BLaER1 treated with 17β-estradiol and CSF1 and Interleukin-3, amounts not matched to agents 10 nM and 100 nM (cell line): ENCODE results near the gene PLEKHG5.
A peak's percentile ranks its signal among the peaks of the same experiment; 100 is the strongest.

Experiments
- H3K27ac ChIP-seq, 11 experiments: shearing (Covaris generic); formaldehyde crosslinking; 2 replicates each; pipeline ENCODE4 v1.8.1; 2022
- H3K27me3 ChIP-seq, 11 experiments: shearing (Covaris generic); formaldehyde crosslinking; 2 replicates each; pipeline ENCODE4 v1.8.1; 2022
- H3K36me3 ChIP-seq, 11 experiments: shearing (Covaris generic); formaldehyde crosslinking; 2 replicates each; pipeline ENCODE4 v1.8.1; 2022
- H3K4me1 ChIP-seq, 10 experiments: shearing (Covaris generic); formaldehyde crosslinking; 2 replicates each; pipeline ENCODE4 v1.8.1; 2022
- H3K4me2 ChIP-seq, 11 experiments: shearing (Covaris generic); formaldehyde crosslinking; 2 replicates each; pipeline ENCODE4 v1.8.1; 2022
- H3K4me3 ChIP-seq, 10 experiments: shearing (Covaris generic); formaldehyde crosslinking; 2 replicates each; pipeline ENCODE4 v1.8.1; 2022
- H3K9ac ChIP-seq, 11 experiments: shearing (Covaris generic); formaldehyde crosslinking; 2 replicates each; pipeline ENCODE4 v1.8.1; 2022
- H3K9me3 ChIP-seq, 11 experiments: shearing (Covaris generic); formaldehyde crosslinking; replicated peaks in 1 of 11; 2 replicates each; pipeline ENCODE4 v1.8.1; 2022
- H4K20me1 ChIP-seq, 11 experiments: shearing (Covaris generic); formaldehyde crosslinking; 2 replicates each; pipeline ENCODE4 v1.8.1; 2022
- Cebpa-rat ChIP-seq, 11 experiments: shearing (Covaris generic); IDR thresholded peaks; 2 replicates each; pipeline ENCODE4 v1.8.1; 2022

The PLEKHG5 gene

GRCh38 chr1:6467744-6468688, 23.5 kb downstream of the PLEKHG5 start:
- peaks cover 28 to 57% (median 43%) of the 10 kb centered on the region in 11 experiments for H3K27me3 ChIP-seq
- H3K4me2 ChIP-seq = no peak overlapping the region
- H3K36me3 ChIP-seq = no peaks in the 10 kb centered on the region
- peaks cover 10 to 24% (median 18%) of the 10 kb centered on the region in 10 experiments; a peak in 19 of 20 replicates for H3K4me1 ChIP-seq
- H3K9ac ChIP-seq = no peak overlapping the region
- peaks cover 0 to 29% (median 0%) of the 10 kb centered on the region in 11 experiments; a peak in 2 of 22 replicates for H4K20me1 ChIP-seq
- no peak overlapping the region for H3K27ac ChIP-seq
- H3K4me3 ChIP-seq = no peak overlapping the region
- H3K9me3 ChIP-seq = no peaks in the 10 kb centered on the region
- TF ChIP-seq Cebpa-rat (IDR thresholded peaks at IDR 0.05) = no peak

- peaks cover 0 to 7% (median 0%) of the 10 kb centered on the region in 11 experiments; a peak in 4 of 22 replicates for H3K36me3 ChIP-seq
- no peak for TF ChIP-seq Cebpa-rat (IDR thresholded peaks at IDR 0.05)
- no peak overlapping the region for H3K4me3 ChIP-seq
- H3K9ac ChIP-seq = no peak overlapping the region
- no peak overlapping the region for H3K4me2 ChIP-seq
- H3K27ac ChIP-seq = no peak overlapping the region
- H3K4me1 ChIP-seq = peaks cover 10 to 28% (median 20%) of the 10 kb centered on the region in 10 experiments; a peak in 19 of 20 replicates
- no peaks in the 10 kb centered on the region for H3K9me3 ChIP-seq
- peaks cover 28 to 62% (median 43%) of the 10 kb centered on the region in 11 experiments for H3K27me3 ChIP-seq
- peaks cover 0 to 29% (median 0%) of the 10 kb centered on the region in 11 experiments; a peak in 2 of 22 replicates for H4K20me1 ChIP-seq
Observed at GRCh38 chr1:6467224-6467623, 24.2 kb downstream of the PLEKHG5 start.

- Histone ChIP-seq H3K27me3 (peaks cover 28 to 62% (median 43%) of the 10 kb centered on the region in 11 experiments), H3K4me3 (no peak overlapping the region), H3K36me3 (peaks cover 0 to 12% (median 0%) of the 10 kb centered on the region in 11 experiments; a peak in 4 of 22 replicates), H3K27ac (no peak overlapping the region), H3K4me2 (no peak overlapping the region), H3K9me3 (no peaks in the 10 kb centered on the region), H3K4me1 (peaks cover 10 to 33% (median 20%) of the 10 kb centered on the region in 10 experiments; a peak in 19 of 20 replicates), H3K9ac (no peak overlapping the region), H4K20me1 (peaks cover 0 to 29% (median 0%) of the 10 kb centered on the region in 11 experiments; a peak in 2 of 22 replicates)
- TF ChIP-seq Cebpa-rat (IDR thresholded peaks at IDR 0.05) = no peak
Observed at GRCh38 chr1:6466751-6467150, 24.7 kb downstream of the PLEKHG5 start.

GRCh38 chr1:6466023-6466422, 25.4 kb downstream of the PLEKHG5 start, which contains the start of gene TNFRSF25:
Gene TNFRSF25 (minus strand): TSS chr1:6466173. CDS start chr1:6466107, 66 bp downstream.
- H4K20me1 ChIP-seq = peaks cover 0 to 29% (median 0%) of the 10 kb centered on the region in 11 experiments; a peak in 2 of 22 replicates
- peaks cover 14 to 40% (median 26%) of the 10 kb centered on the region in 10 experiments for H3K4me1 ChIP-seq
- peak within 1 kb of the TSS; percentile 64 to 93 (median 81) for H3K4me2 ChIP-seq
- no peak for TF ChIP-seq Cebpa-rat (IDR thresholded peaks at IDR 0.05)
- H3K27ac ChIP-seq = peak within 1 kb of the TSS in 8 of 11 experiments; percentile 28 to 63 (median 41); a peak in 14 of 22 replicates
- peaks cover 0 to 18% (median 0%) of the 10 kb centered on the region in 11 experiments; a peak in 5 of 22 replicates for H3K36me3 ChIP-seq
- H3K9ac ChIP-seq = peak within 1 kb of the TSS; percentile 37 to 80 (median 68); a peak in 20 of 22 replicates
- peak within 1 kb of the TSS; percentile 48 to 70 (median 58) for H3K4me3 ChIP-seq
- H3K9me3 ChIP-seq = no peaks in the 10 kb centered on the region
- H3K27me3 ChIP-seq = peaks cover 28 to 64% (median 43%) of the 10 kb centered on the region in 11 experiments

- peaks cover 28 to 69% (median 46%) of the 10 kb centered on the region in 11 experiments for H3K27me3 ChIP-seq
- no peaks in the 10 kb centered on the region for H3K9me3 ChIP-seq
- H3K27ac ChIP-seq = peak overlapping the region in 8 of 11 experiments; percentile 28 to 63 (median 41); a peak in 14 of 22 replicates
- peaks cover 0 to 18% (median 0%) of the 10 kb centered on the region in 11 experiments; a peak in 5 of 22 replicates for H3K36me3 ChIP-seq
- peaks cover 0 to 26% (median 0%) of the 10 kb centered on the region in 11 experiments; a peak in 2 of 22 replicates for H4K20me1 ChIP-seq
- peaks cover 19 to 45% (median 31%) of the 10 kb centered on the region in 10 experiments for H3K4me1 ChIP-seq
- peak overlapping the region; percentile 64 to 93 (median 81) for H3K4me2 ChIP-seq
- H3K9ac ChIP-seq = peak overlapping the region; percentile 37 to 80 (median 68); a peak in 20 of 22 replicates
- no peak for TF ChIP-seq Cebpa-rat (IDR thresholded peaks at IDR 0.05)
- peak overlapping the region; percentile 48 to 70 (median 58) for H3K4me3 ChIP-seq
Observed at GRCh38 chr1:6465461-6466005, 25.9 kb downstream of the PLEKHG5 start.

GRCh38 chr1:6464915-6465314, 26.6 kb downstream of the PLEKHG5 start:
- Histone ChIP-seq H3K27ac (no peak overlapping the region), H4K20me1 (peaks cover 0 to 25% (median 0%) of the 10 kb centered on the region in 11 experiments; a peak in 2 of 22 replicates), H3K4me3 (peak overlapping the region in 2 of 10 experiments; percentile 60 to 63; a peak in 6 of 20 replicates), H3K9ac (peak overlapping the region in 3 of 11 experiments; percentile 64 to 72 (median 69); a peak in 1 of 22 replicates), H3K4me2 (peak overlapping the region in 8 of 11 experiments; percentile 76 to 93 (median 82); a peak in 14 of 22 replicates), H3K4me1 (peaks cover 25 to 51% (median 37%) of the 10 kb centered on the region in 10 experiments), H3K9me3 (no peaks in the 10 kb centered on the region), H3K27me3 (peaks cover 28 to 75% (median 47%) of the 10 kb centered on the region in 11 experiments), H3K36me3 (peaks cover 0 to 18% (median 0%) of the 10 kb centered on the region in 11 experiments; a peak in 5 of 22 replicates)
- TF ChIP-seq Cebpa-rat (IDR thresholded peaks at IDR 0.05) = no peak

GRCh38 chr1:6464514-6464836, 27.0 kb downstream of the PLEKHG5 start:
- H3K4me3 ChIP-seq = peak overlapping the region in 2 of 10 experiments; percentile 60 to 63; a peak in 1 of 20 replicates
- no peak for TF ChIP-seq Cebpa-rat (IDR thresholded peaks at IDR 0.05)
- H4K20me1 ChIP-seq = peaks cover 0 to 25% (median 0%) of the 10 kb centered on the region in 11 experiments; a peak in 2 of 22 replicates
- peak overlapping the region in 7 of 11 experiments; percentile 76 to 93 (median 82); a peak in 10 of 22 replicates for H3K4me2 ChIP-seq
- H3K27me3 ChIP-seq = peaks cover 28 to 79% (median 47%) of the 10 kb centered on the region in 11 experiments
- H3K27ac ChIP-seq = no peak overlapping the region
- peaks cover 30 to 55% (median 41%) of the 10 kb centered on the region in 10 experiments for H3K4me1 ChIP-seq
- no peaks in the 10 kb centered on the region for H3K9me3 ChIP-seq
- no peak overlapping the region for H3K9ac ChIP-seq
- peaks cover 0 to 18% (median 0%) of the 10 kb centered on the region in 11 experiments; a peak in 5 of 22 replicates for H3K36me3 ChIP-seq

GRCh38 chr1:6463120-6463412, 28.4 kb downstream of the PLEKHG5 start:
- H4K20me1 ChIP-seq = peaks cover 0 to 20% (median 0%) of the 10 kb centered on the region in 11 experiments; a peak in 2 of 22 replicates
- H3K27me3 ChIP-seq = peaks cover 28 to 75% (median 50%) of the 10 kb centered on the region in 11 experiments
- H3K27ac ChIP-seq = no peak overlapping the region
- peaks cover 32 to 57% (median 44%) of the 10 kb centered on the region in 10 experiments for H3K4me1 ChIP-seq
- H3K36me3 ChIP-seq = peaks cover 0 to 18% (median 0%) of the 10 kb centered on the region in 11 experiments; a peak in 5 of 22 replicates
- H3K4me3 ChIP-seq = no peak overlapping the region
- H3K9ac ChIP-seq = no peak overlapping the region
- peak overlapping the region in 1 of 11 experiments; percentile 89; a peak in 1 of 22 replicates for H3K4me2 ChIP-seq
- no peaks in the 10 kb centered on the region for H3K9me3 ChIP-seq
- TF ChIP-seq Cebpa-rat (IDR thresholded peaks at IDR 0.05) = no peak
